Endothelial cell of umbilical vein (primary cell): Measurements from ENCODE around the gene ERICH6B. TPM values are rescaled to one million over a fixed set of nuclear protein-coding genes. Genes with fewer than 3 reads are reported as not detected.

Experiments used
- BruUV-seq: library from RNA; stranded (reverse); fragments of 400-500 nt; replicated peaks from 2 replicates; lab custom pipeline; 2021; lab: Mats Ljungman, UMichigan
- CTCF ChIA-PET: fragments of 300-600, 350-600 bp; sonication (Branson Sonifier 250); formaldehyde crosslinking; loops from one replicate; lab custom pipeline; 2021; ENCODE audit warnings: antibody characterized with exemption, inconsistent platforms; lab: Charles Lee
- POLR2A ChIA-PET: fragments of 300-600, 350-600 bp; sonication (Branson Sonifier 250); formaldehyde crosslinking; loops from one replicate; lab custom pipeline; 2021; ENCODE audit warnings: antibody characterized with exemption, inconsistent platforms; lab: Charles Lee
- DNase-seq: peaks from one replicate; pipeline ENCODE4 v3.0.0-alpha.2; 2011; ENCODE audit warnings: low read depth, low spot score
- FAIRE-seq: peaks from 2 replicates; lab custom pipeline; 2011; peaks lifted over from hg19 to GRCh38; lab: Jason Lieb, UNC
- H2AFZ ChIP-seq: 2 replicates; pipeline ENCODE4 v1.6.0; 2012; ENCODE audit warnings: low read depth, low read length, control low read depth, inconsistent platforms
- H3K27ac ChIP-seq: 2 replicates; pipeline ENCODE4 v1.5.1; 2011; ENCODE audit warnings: low read depth, mild to moderate bottlenecking, control low read depth, low read length, moderate library complexity; ENCODE audit not compliant: insufficient read depth
- H3K27me3 ChIP-seq, 2 experiments: 2 replicates each; pipeline versions ENCODE4 v1.6.0 to v1.6.1; 2011; ENCODE audit warnings: low read length in 2 of 2, mixed read lengths in 1 of 2; ENCODE audit not compliant: control insufficient read depth in 2 of 2, insufficient read depth in 2 of 2
- H3K36me3 ChIP-seq, 2 experiments: 2 replicates in 1 of 2; 3 replicates in 1 of 2; pipeline ENCODE4 v1.5.1; 2011; ENCODE audit warnings: low read length in 2 of 2, mild to moderate bottlenecking in 1 of 2, moderate library complexity in 1 of 2; ENCODE audit not compliant: control insufficient read depth in 2 of 2, insufficient read depth in 2 of 2; ENCODE audit errors: extremely low read depth in 1 of 2
- H3K4me1 ChIP-seq: 3 replicates; pipeline ENCODE4 v1.5.1; 2011; ENCODE audit warnings: mild to moderate bottlenecking, low read length; ENCODE audit not compliant: control insufficient read depth, insufficient read depth; ENCODE audit errors: extremely low read depth
- H3K4me2 ChIP-seq: 2 replicates; pipeline ENCODE4 v1.6.1; 2011; ENCODE audit warnings: low read length, control low read depth, mixed read lengths; ENCODE audit not compliant: insufficient read depth
- H3K4me3 ChIP-seq, 3 experiments: fragments of 200-600 bp in 1 of 3; sonication (generic), shearing (Covaris generic) in 1 of 3; replicated peaks in 1 of 3; 2 replicates each; pipeline ENCODE4 v1.5.1; 2011 to 2016; ENCODE audit warnings: control low read depth in 3 of 3, low read length in 3 of 3, mild to moderate bottlenecking in 2 of 3, inconsistent platforms in 1 of 3, low read depth in 1 of 3, moderate library complexity in 1 of 3; ENCODE audit not compliant: insufficient read depth in 1 of 3
- H3K79me2 ChIP-seq: 2 replicates; pipeline ENCODE4 v1.6.0; 2012; ENCODE audit warnings: low read length, inconsistent platforms; ENCODE audit not compliant: control insufficient read depth, insufficient read depth
- H3K9ac ChIP-seq: replicated peaks from 2 replicates; pipeline ENCODE3; 2011; ENCODE audit warnings: low read length, control low read depth; ENCODE audit not compliant: insufficient read depth; ENCODE audit errors: extremely low read depth
- H3K9me1 ChIP-seq: replicated peaks from 3 replicates; pipeline ENCODE4 v1.6.0; 2011; ENCODE audit warnings: mild to moderate bottlenecking, low read length; ENCODE audit not compliant: control insufficient read depth, insufficient read depth; ENCODE audit errors: extremely low read depth
- H3K9me3 ChIP-seq: replicated peaks from 2 replicates; pipeline ENCODE4 v1.5.1; 2012; ENCODE audit warnings: low read length, inconsistent platforms; ENCODE audit not compliant: control insufficient read depth, insufficient read depth
- H4K20me1 ChIP-seq: replicated peaks from 2 replicates; pipeline ENCODE3; 2011; ENCODE audit warnings: mild to moderate bottlenecking, low read length; ENCODE audit not compliant: control insufficient read depth, insufficient read depth; ENCODE audit errors: extremely low read depth
- EZH2 ChIP-seq: IDR thresholded peaks from 2 replicates; pipeline ENCODE4 v1.6.1; 2012; ENCODE audit warnings: borderline replicate concordance, low read depth, mild to moderate bottlenecking, moderate library complexity, low read length, inconsistent platforms; ENCODE audit not compliant: severe bottlenecking
- FOS ChIP-seq: IDR thresholded peaks from 2 replicates; pipeline ENCODE4 v1.6.1; 2011; ENCODE audit warnings: mild to moderate bottlenecking, low read length, moderate library complexity, borderline replicate concordance; ENCODE audit not compliant: insufficient read depth
- GATA2 ChIP-seq: IDR thresholded peaks from 2 replicates; pipeline ENCODE4 v1.7.0; 2011; ENCODE audit warnings: low read depth, mild to moderate bottlenecking, moderate library complexity, mixed read lengths, low read length; ENCODE audit not compliant: insufficient read length, insufficient read depth
- JUN ChIP-seq: IDR thresholded peaks from 2 replicates; pipeline ENCODE4 v1.6.1; 2011; ENCODE audit warnings: borderline replicate concordance, low read depth; ENCODE audit not compliant: insufficient read length, insufficient read depth
- MYC ChIP-seq: IDR thresholded peaks from one replicate; pipeline ENCODE4 v1.6.1; 2011; ENCODE audit warnings: mild to moderate bottlenecking, low read depth, low read length
- POLR2A ChIP-seq: IDR thresholded peaks from 2 replicates; pipeline ENCODE4 v1.6.1; 2012; ENCODE audit warnings: low read depth, mild to moderate bottlenecking, control low read depth, low read length
- POLR2AphosphoS5 ChIP-seq: IDR thresholded peaks from 2 replicates; pipeline ENCODE4 v1.6.1; 2012; ENCODE audit warnings: low read depth, mild to moderate bottlenecking, control low read depth, low read length, moderate library complexity; ENCODE audit not compliant: insufficient read depth
- dilution Hi-C: fragments of 300-500 bp; cut with MboI; formaldehyde crosslinking; loops from one replicate; pipeline ENCODE4 v1.15.0; 2019; ENCODE audit warnings: low sequenced_read_pairs; ENCODE audit not compliant: extremely low pct_ligation_motif_present
- intact Hi-C: fragments of 100-400 bp; cut with micrococcal nuclease; formaldehyde crosslinking; loops from one replicate; pipeline ENCODE4 v1.10.0; 2022
- polyA plus RNA-seq, 4 experiments: library from polyadenylated mRNA; depleted of rRNA in 3 of 4; stranded (reverse) in 3 of 4; unstranded in 1 of 4; fragments of >200 nt; gene quantifications; 2 replicates each; pipeline versions ENCODE4 v1.2.1 to v1.2.3, GENCODE V29; 2011 to 2012; ENCODE audit warnings: missing spikeins in 1 of 4
- total RNA-seq: library from RNA; stranded (reverse); gene quantifications from 2 replicates; pipeline ENCODE4 v1.2.3, GENCODE V29; 2021
- TF ChIP-seq, protein P1 (sequence below): IDR thresholded peaks from 2 replicates; pipeline ENCODE4 v1.6.1; 2011; ENCODE audit not compliant: insufficient read depth, insufficient read length
- TF ChIP-seq, protein P2 (sequence below), 2 donors: IDR thresholded peaks; 1 replicate in 1 of 2; 2 replicates in 1 of 2; pipeline ENCODE4 v1.5.1; 2011; ENCODE audit warnings: low read length in 2 of 2, mild to moderate bottlenecking in 2 of 2, moderate library complexity in 2 of 2, control low read depth in 1 of 2, inconsistent platforms in 1 of 2, low read depth in 1 of 2; ENCODE audit not compliant: insufficient read depth in 1 of 2; ENCODE audit errors: extremely low read depth in 1 of 2

ERICH6B gene
- total and polyA plus RNA-seq, 2 donors (not counting 3 experiments of a cell fraction or from before 2014, with no cell fraction given): not detected

DNA sequence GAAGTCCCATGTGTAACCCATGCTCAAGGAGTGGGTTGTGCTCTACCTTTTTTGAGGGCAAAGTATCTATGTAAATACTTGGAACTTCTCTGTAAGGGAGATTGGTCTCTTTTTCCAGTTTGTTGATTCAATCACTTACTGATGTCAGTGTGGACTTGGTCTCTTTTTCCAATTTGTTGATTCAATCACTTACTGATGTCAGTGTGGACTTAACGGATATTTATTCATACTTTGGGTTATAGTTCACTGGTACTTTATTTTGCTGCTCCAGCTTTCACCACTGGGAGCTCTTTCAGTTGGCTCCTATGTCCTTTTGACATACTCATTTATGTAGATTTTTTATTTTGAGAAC lies 114.4 kb downstream of the ERICH6B start:
- no peak overlapping the region for H2AFZ ChIP-seq
- ChIA-PET POLR2A (no interaction called here), CTCF (interaction anchor here (0.7 to 1.5 kb wide), 3 partner anchors 9 to 130 kb away, joined by 3 to 4 read pairs (median 4); no protein-coding TSS in a partner anchor)
- H3K79me2 ChIP-seq: peaks cover 11% of the 10 kb centered on the region
- H3K4me3 ChIP-seq: no peak overlapping the region
- DNase-seq (no peak), FAIRE-seq (no peak)
- no peaks in the 10 kb centered on the region for H3K27me3 ChIP-seq
- H3K4me2 ChIP-seq: peak overlapping the region; percentile 67
- TF ChIP-seq POLR2AphosphoS5 (no peak), JUN (no peak), POLR2A (no peak), EZH2 (no peak), FOS (no peak), MYC (no peak), GATA2 (no peak)
- TF ChIP-seq, protein P1, sequence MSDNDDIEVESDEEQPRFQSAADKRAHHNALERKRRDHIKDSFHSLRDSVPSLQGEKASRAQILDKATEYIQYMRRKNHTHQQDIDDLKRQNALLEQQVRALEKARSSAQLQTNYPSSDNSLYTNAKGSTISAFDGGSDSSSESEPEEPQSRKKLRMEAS: no peak
- TF ChIP-seq, protein P2, sequence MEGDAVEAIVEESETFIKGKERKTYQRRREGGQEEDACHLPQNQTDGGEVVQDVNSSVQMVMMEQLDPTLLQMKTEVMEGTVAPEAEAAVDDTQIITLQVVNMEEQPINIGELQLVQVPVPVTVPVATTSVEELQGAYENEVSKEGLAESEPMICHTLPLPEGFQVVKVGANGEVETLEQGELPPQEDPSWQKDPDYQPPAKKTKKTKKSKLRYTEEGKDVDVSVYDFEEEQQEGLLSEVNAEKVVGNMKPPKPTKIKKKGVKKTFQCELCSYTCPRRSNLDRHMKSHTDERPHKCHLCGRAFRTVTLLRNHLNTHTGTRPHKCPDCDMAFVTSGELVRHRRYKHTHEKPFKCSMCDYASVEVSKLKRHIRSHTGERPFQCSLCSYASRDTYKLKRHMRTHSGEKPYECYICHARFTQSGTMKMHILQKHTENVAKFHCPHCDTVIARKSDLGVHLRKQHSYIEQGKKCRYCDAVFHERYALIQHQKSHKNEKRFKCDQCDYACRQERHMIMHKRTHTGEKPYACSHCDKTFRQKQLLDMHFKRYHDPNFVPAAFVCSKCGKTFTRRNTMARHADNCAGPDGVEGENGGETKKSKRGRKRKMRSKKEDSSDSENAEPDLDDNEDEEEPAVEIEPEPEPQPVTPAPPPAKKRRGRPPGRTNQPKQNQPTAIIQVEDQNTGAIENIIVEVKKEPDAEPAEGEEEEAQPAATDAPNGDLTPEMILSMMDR (IDR thresholded peaks at IDR 0.05; ENCODE audit: extremely low read depth in 1 of 2, insufficient read depth in 1 of 2, low read depth in 1 of 2, low read length in 2 of 2): no peak
- TSS peak; percentile 74 for BruUV-seq
- peak overlapping the region; percentile 88 for H3K27ac ChIP-seq
- dilution Hi-C loops (no loop called here), intact Hi-C loops (loop anchor here (2.0 kb wide), 1 partner anchor 36 kb away; the partner anchor contains the start of gene COG3)
- H3K9me3 ChIP-seq: no peaks in the 10 kb centered on the region
- peak overlapping the region; percentile 6 for H3K9ac ChIP-seq
- peaks cover 22% of the 10 kb centered on the region for H3K4me1 ChIP-seq
- H3K9me1 ChIP-seq: no peaks in the 10 kb centered on the region
- peaks cover 12 to 27% of the 10 kb centered on the region in 2 experiments for H3K36me3 ChIP-seq
- H4K20me1 ChIP-seq: no peaks in the 10 kb centered on the region
